GM10847 (cell line): ENCODE results near the gene PPARD.

Experiments used
- POLR2A ChIP-seq: IDR thresholded peaks from 2 replicates; pipeline ENCODE4 v1.6.1; 2011; ENCODE audit not compliant: insufficient read length; ENCODE audit errors: extremely low read depth

The PPARD gene

GRCh38 chr6:35452183-35453090, 110.1 kb downstream of the PPARD start, which contains the start of gene FANCE:
TSS of gene FANCE (plus strand) at chr6:35452338. CDS start at chr6:35452546, 208 bp downstream.
- TF ChIP-seq POLR2A: peak; percentile 28

GRCh38 chr6:35453236-35453635, 110.9 kb downstream of the PPARD start:
- TF ChIP-seq POLR2A: no peak

GRCh38 chr6:35454391-35455110, 112.2 kb downstream of the PPARD start:
- no peak for TF ChIP-seq POLR2A

GRCh38 chr6:35457907-35458306, 115.5 kb downstream of the PPARD start:
- TF ChIP-seq POLR2A: no peak

GRCh38 chr6:35461270-35461669, 118.9 kb downstream of the PPARD start:
- no peak for TF ChIP-seq POLR2A

- TF ChIP-seq POLR2A: no peak
Observed at GRCh38 chr6:35463292-35463691, 120.9 kb downstream of the PPARD start.

GRCh38 chr6:35465646-35466045, 123.3 kb downstream of the PPARD start:
- no peak for TF ChIP-seq POLR2A

- TF ChIP-seq POLR2A: peak; percentile 99
Observed at GRCh38 chr6:35468181-35468979, 126.0 kb downstream of the PPARD start, which contains the start of gene RPL10A. TSS of gene RPL10A (plus strand) at chr6:35468401. CDS start at chr6:35468435, 34 bp downstream.

GRCh38 chr6:35468980-35469750, 126.8 kb downstream of the PPARD start:
- no peak for TF ChIP-seq POLR2A

- no peak for TF ChIP-seq POLR2A
Observed at GRCh38 chr6:35469751-35470662, 127.6 kb downstream of the PPARD start.

- TF ChIP-seq POLR2A: no peak
Observed at GRCh38 chr6:35470663-35471120, 128.3 kb downstream of the PPARD start.

- TF ChIP-seq POLR2A: no peak
Observed at GRCh38 chr6:35471836-35472345, 129.5 kb downstream of the PPARD start.
